ENCODE results near the gene SORBS1.

- no peak for TF ChIP-seq REST (IDR thresholded peaks at IDR 0.05; ENCODE audit: low read depth)
- no peak for TF ChIP-seq YY1 (IDR thresholded peaks at IDR 0.05; ENCODE audit: low read depth)
- TF ChIP-seq EP300 (IDR thresholded peaks at IDR 0.05; ENCODE audit: borderline replicate concordance) = no peak
- no peak for TF ChIP-seq MAX (IDR thresholded peaks at IDR 0.05)
- TF ChIP-seq CREB1 (IDR thresholded peaks at IDR 0.05; ENCODE audit: low read depth) = no peak
Observed at GRCh38 chr10:95556994-95557767, 4.0 kb downstream of the SORBS1 start.

Data from Ishikawa (cell line).